H1 (cell line): Measurements from ENCODE around the gene FXYD7.

ENCODE experiments used
- CTBP2 ChIP-seq: IDR thresholded peaks from 2 replicates; pipeline ENCODE4 v1.7.0; 2011; ENCODE audit warnings: borderline replicate concordance, mild to moderate bottlenecking, moderate library complexity, mixed read lengths, low read length; ENCODE audit not compliant: insufficient read depth, insufficient read length
- CTCF ChIP-seq, 3 experiments: IDR thresholded peaks; 1 replicate in 2 of 3; 2 replicates in 1 of 3; pipeline versions ENCODE4 v1.5.1 to v1.6.1; 2011; ENCODE audit warnings: low read length in 3 of 3, mild to moderate bottlenecking in 3 of 3, inconsistent platforms in 2 of 3, low read depth in 1 of 3, moderate library complexity in 1 of 3; ENCODE audit not compliant: insufficient read depth in 1 of 3; ENCODE audit errors: control extremely low read depth in 1 of 3
- EP300 ChIP-seq, 2 experiments: IDR thresholded peaks; 1 replicate in 1 of 2; 2 replicates in 1 of 2; pipeline ENCODE4 v1.6.1; 2011 to 2012; ENCODE audit warnings: low read depth in 2 of 2, low read length in 2 of 2, mild to moderate bottlenecking in 2 of 2, borderline replicate concordance in 1 of 2, inconsistent platforms in 1 of 2, moderate library complexity in 1 of 2
- JUN ChIP-seq: IDR thresholded peaks from 2 replicates; pipeline ENCODE4 v1.6.1; 2011; ENCODE audit warnings: low read depth, mild to moderate bottlenecking, improper control_type of control experiment, low read length
- KDM5A ChIP-seq: fragments of 200-600 bp; IDR thresholded peaks from 2 replicates; pipeline ENCODE4 v1.7.1; 2012; ENCODE audit warnings: mild to moderate bottlenecking, low read length, inconsistent platforms, mixed read lengths
- RFX5 ChIP-seq: IDR thresholded peaks from 2 replicates; pipeline ENCODE4 v1.6.1; 2011; ENCODE audit warnings: low read depth, low read length, improper control_type of control experiment, borderline replicate concordance
- SRF ChIP-seq: IDR thresholded peaks from 2 replicates; pipeline ENCODE4 v1.6.1; 2011; ENCODE audit warnings: mild to moderate bottlenecking, low read depth, low read length, moderate library complexity
- SUZ12 ChIP-seq: fragments of 200-600 bp; sonication (generic); IDR thresholded peaks from 2 replicates; pipeline ENCODE4 v1.6.1; 2012; ENCODE audit warnings: mild to moderate bottlenecking, inconsistent platforms, low read length, moderate library complexity, mixed read lengths
- YY1 ChIP-seq: IDR thresholded peaks from 2 replicates; pipeline ENCODE4 v1.6.1; 2011; ENCODE audit warnings: low read depth, mild to moderate bottlenecking, low read length

GRCh38 chr19:35157431-35157830 is 14.4 kb downstream of the FXYD7 start:
- no peak for TF ChIP-seq CTCF (IDR thresholded peaks at IDR 0.05; ENCODE audit: control extremely low read depth in 1 of 3, insufficient read depth in 1 of 3, low read depth in 1 of 3, low read length in 3 of 3)
- TF ChIP-seq KDM5A: no peak
- no peak for TF ChIP-seq JUN
- TF ChIP-seq SUZ12: no peak
- TF ChIP-seq RFX5: no peak
- no peak for TF ChIP-seq YY1
- no peak for TF ChIP-seq CTBP2
- no peak for TF ChIP-seq SRF
- no peak for TF ChIP-seq EP300 (IDR thresholded peaks at IDR 0.05; ENCODE audit: borderline replicate concordance in 1 of 2, low read depth in 2 of 2, low read length in 2 of 2)
